Measurements from ENCODE around the gene SART3.

The SART3 gene

GRCh38 chr12:108473400-108474055 lies 87.4 kb downstream of the SART3 start:
- in situ Hi-C loops (cut with MboI; ENCODE audit: low sequenced_read_pairs), result no loop called here
